Activated gamma-delta T cell (primary cell): ENCODE results near the gene SH3PXD2A.
"Not testable (repeated sequence)": the region's sequence is repeated elsewhere in the genome, so short reads cannot be mapped to it uniquely, and the experiment has no call there.

ENCODE experiments used
- DNase-seq: peaks from one replicate; lab custom pipeline; 2025; lab: John Stamatoyannopoulos, UW

The SH3PXD2A gene

DNA sequence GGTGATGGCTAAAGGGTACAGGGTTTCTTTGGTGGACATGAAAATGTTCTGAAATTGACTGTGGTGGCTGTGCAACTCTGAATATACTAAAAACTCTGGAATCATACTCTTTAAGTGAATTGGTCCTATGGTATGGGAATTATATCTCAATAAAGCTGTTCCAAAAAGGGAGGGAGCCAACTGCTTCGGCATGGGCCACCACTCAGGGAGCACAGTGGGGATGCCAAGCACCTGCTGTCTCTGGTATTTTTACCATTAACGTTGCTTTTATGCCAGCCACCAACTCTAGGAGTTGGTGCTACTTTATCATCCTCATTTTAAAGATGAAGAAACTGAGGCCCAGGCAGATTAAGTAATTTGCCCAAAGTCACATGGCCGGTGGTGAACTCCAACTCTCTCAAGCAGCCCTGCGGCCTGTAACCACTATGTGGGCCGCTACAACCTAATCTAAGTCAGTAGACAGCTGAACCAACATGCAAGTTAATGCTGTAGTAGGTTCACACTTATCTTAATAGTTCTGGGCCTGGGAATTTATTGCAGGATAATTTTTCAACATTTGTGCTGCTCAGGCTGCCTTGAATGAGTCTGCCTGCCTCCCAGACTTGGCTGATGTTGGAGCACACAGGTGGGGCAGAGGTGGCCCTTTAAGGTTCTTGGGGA is 20.8 kb downstream of the SH3PXD2A start:
- DNase-seq, result no peak

- no peak for DNase-seq
Observed at GRCh38 chr10:103833731-103834365, 21.5 kb downstream of the SH3PXD2A start.

- no peak for DNase-seq
Observed at GRCh38 chr10:103832806-103833205, 22.6 kb downstream of the SH3PXD2A start.

- no peak for DNase-seq
Observed at GRCh38 chr10:103829838-103830465, 25.4 kb downstream of the SH3PXD2A start.

GRCh38 chr10:103829278-103829677 is 26.1 kb downstream of the SH3PXD2A start:
- no peak for DNase-seq

- no peak for DNase-seq
Observed at GRCh38 chr10:103828587-103829197, 26.7 kb downstream of the SH3PXD2A start.

- no peak for DNase-seq
Observed at GRCh38 chr10:103828107-103828506, 27.3 kb downstream of the SH3PXD2A start.

DNA sequence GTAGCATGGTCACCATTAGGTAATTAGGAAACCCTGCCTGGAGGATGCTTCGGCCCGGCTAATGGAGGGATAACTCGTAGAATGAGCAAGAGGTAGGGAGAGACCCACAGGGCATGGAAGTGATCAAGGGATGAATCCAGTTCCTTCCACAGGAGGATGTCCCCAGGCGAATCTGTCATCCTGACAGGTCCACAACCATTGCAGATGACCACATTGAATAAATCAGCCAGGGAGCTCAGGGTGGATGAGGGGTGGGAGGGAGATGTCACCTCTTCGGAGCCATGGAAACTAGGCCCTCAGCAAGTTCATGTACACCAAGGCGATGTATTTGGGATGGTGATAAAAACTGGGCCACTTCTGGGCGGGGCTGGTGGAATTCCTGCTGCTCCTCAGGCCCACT is 28.5 kb downstream of the SH3PXD2A start:
- no peak for DNase-seq

GRCh38 chr10:103824281-103824680 is 31.1 kb downstream of the SH3PXD2A start:
- no peak for DNase-seq

DNA sequence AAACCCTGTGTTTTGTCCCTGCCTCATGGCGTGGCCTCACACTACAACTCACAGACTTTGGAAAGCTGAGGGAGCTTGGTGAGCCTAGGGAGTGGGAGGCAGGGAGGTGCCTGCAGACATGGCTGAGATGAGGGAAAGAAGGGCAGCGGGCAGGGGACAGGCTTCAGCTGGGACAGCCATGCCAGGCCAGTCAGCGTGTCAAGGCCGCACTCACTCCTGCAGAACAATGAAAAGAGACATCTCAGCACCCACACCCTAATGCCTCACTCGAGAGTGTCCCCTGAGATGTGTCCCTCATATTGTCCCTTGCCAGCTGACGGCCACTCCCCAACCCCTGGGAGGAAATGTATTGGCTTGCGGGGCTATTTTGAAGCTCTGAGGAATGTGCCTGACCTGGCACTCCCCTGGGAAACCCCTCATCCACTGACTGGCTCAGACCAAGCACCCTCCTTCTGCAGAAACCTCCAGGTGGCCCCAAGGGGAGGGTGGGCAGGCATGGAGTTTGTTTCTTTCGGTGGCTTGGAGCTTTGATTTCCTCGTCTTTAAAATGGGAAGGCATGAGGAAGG is 31.6 kb downstream of the SH3PXD2A start:
- DNase-seq, result no peak

DNA sequence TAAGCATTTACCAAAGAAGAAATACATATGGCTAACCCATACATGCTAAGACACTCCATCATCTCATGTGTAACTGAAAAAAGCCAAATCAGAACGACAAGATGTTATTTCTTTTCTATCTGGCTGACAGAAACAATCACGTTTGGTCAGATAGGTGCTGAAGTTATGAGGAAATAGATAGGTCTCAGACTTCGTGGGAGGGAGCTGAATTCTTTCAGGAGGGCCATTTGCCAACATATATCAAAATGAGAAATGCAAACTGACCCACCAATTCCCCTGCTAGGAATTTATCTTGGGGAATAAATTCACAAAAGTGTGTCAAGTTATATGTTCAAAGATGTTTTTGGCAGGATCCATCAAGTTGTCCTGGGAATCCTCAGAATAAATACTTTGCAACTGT is 32.6 kb downstream of the SH3PXD2A start:
- no peak for DNase-seq

DNA sequence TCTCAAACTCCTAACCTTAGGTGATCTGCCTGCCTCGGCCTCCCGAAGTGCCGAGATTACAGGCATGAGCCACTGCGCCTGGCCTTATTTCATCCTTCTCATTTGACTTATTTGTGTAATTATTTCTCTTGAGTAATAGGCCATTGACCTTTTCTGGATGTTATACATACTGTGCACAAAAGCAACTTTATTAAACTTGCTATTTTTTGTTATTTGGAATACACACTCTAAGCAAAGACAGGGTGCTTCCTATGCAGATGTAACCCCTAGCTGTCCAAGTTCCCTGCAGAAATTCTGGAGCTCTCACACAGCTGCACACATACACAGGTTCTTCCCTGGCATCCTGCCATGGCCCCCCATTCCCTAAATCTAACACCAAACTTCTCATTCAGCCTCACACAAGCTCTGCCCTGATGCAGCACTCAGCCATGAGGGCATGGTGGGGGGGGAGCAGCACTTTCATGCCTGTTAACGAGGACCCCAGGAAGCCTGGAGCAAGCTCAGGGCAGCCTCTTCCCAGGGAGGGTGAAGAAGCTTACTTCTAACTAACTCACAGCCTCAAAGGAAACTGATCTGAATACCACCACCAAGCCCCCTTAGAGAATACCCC is 33.2 kb downstream of the SH3PXD2A start:
- DNase-seq, result no peak

- DNase-seq, result no peak
Observed at GRCh38 chr10:103820101-103821062, 35.0 kb downstream of the SH3PXD2A start.

GRCh38 chr10:103819493-103819892 is 35.9 kb downstream of the SH3PXD2A start:
- no peak for DNase-seq

GRCh38 chr10:103818765-103819374 is 36.5 kb downstream of the SH3PXD2A start:
- no peak for DNase-seq

GRCh38 chr10:103818105-103818504 is 37.3 kb downstream of the SH3PXD2A start:
- DNase-seq, result no peak

GRCh38 chr10:103816431-103816830 is 38.9 kb downstream of the SH3PXD2A start:
- no peak for DNase-seq

GRCh38 chr10:103814626-103815370 is 40.6 kb downstream of the SH3PXD2A start:
- DNase-seq, result no peak

DNA sequence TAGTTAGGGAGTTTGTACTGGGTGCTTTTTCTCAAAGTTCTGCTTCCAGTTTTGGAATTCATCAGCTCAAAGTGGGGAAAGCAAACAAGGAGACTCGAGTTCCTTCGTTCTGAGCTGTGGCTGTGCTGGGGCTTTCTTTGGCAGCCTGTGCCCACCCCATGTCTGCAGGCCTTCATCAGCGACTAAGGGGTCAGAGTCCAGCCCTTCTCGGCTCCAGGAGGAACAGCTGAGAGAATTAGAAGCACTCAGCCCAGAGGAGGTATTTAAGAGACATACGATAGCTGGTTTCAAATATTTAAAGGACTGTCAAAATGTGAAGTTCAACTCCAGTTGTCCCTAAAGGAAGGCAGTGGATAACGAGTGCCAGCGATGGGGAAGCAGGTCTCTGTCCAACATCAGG is 41.3 kb downstream of the SH3PXD2A start:
- DNase-seq, result no peak

GRCh38 chr10:103813312-103813711 is 42.1 kb downstream of the SH3PXD2A start:
- DNase-seq, result not testable (repeated sequence)
